Measurements from ENCODE around the gene CACNA1B. TPM values are rescaled to one million over a fixed set of nuclear protein-coding genes. Genes with fewer than 3 reads are reported as not detected.

The CACNA1B gene
- total RNA-seq, 1 donor from 2014 or later: not detected

- Histone ChIP-seq H3K36me3 (ENCODE audit: control insufficient read depth, insufficient read depth, low read length) (no peaks in the 10 kb centered on the region), H3K27me3 (ENCODE audit: control insufficient read depth, insufficient read depth, low read length) (no peaks in the 10 kb centered on the region), H3K4me3 (ENCODE audit: low read depth, low read length) (no peak overlapping the region)
- DNase-seq (ENCODE audit: low read depth) (no peak), FAIRE-seq (no peak)
- no peak for TF ChIP-seq CTCF (IDR thresholded peaks at IDR 0.05; ENCODE audit: insufficient read depth, low read length, severe bottlenecking)
These were observed 92.5 kb downstream of the CACNA1B start for GRCh38 chr9:137970098-137970497.

GRCh38 chr9:137970686-137971476 is 93.3 kb downstream of the CACNA1B start:
- Histone ChIP-seq H3K27me3 (ENCODE audit: control insufficient read depth, insufficient read depth, low read length) (no peaks in the 10 kb centered on the region), H3K36me3 (ENCODE audit: control insufficient read depth, insufficient read depth, low read length) (no peaks in the 10 kb centered on the region), H3K4me3 (ENCODE audit: low read depth, low read length) (no peak overlapping the region)
- FAIRE-seq: peak; percentile 55
- no peak for TF ChIP-seq CTCF (IDR thresholded peaks at IDR 0.05; ENCODE audit: insufficient read depth, low read length, severe bottlenecking)
- no peak for DNase-seq (ENCODE audit: low read depth)

- Histone ChIP-seq H3K4me3 (ENCODE audit: low read depth, low read length) (no peak overlapping the region), H3K27me3 (ENCODE audit: control insufficient read depth, insufficient read depth, low read length) (no peaks in the 10 kb centered on the region), H3K36me3 (ENCODE audit: control insufficient read depth, insufficient read depth, low read length) (no peaks in the 10 kb centered on the region)
- FAIRE-seq: peak; percentile 55
- no peak for TF ChIP-seq CTCF (IDR thresholded peaks at IDR 0.05; ENCODE audit: insufficient read depth, low read length, severe bottlenecking)
- no peak for DNase-seq (ENCODE audit: low read depth)
These were observed 94.0 kb downstream of the CACNA1B start for GRCh38 chr9:137971477-137972138.

GRCh38 chr9:137972355-137972987 is 94.9 kb downstream of the CACNA1B start:
- Histone ChIP-seq H3K36me3 (ENCODE audit: control insufficient read depth, insufficient read depth, low read length) (no peaks in the 10 kb centered on the region), H3K27me3 (ENCODE audit: control insufficient read depth, insufficient read depth, low read length) (no peaks in the 10 kb centered on the region), H3K4me3 (ENCODE audit: low read depth, low read length) (no peak overlapping the region)
- FAIRE-seq (no peak), DNase-seq (ENCODE audit: low read depth) (no peak)
- no peak for TF ChIP-seq CTCF (IDR thresholded peaks at IDR 0.05; ENCODE audit: insufficient read depth, low read length, severe bottlenecking)

GRCh38 chr9:137972988-137973470 is 95.4 kb downstream of the CACNA1B start:
- Histone ChIP-seq H3K36me3 (ENCODE audit: control insufficient read depth, insufficient read depth, low read length) (no peaks in the 10 kb centered on the region), H3K27me3 (ENCODE audit: control insufficient read depth, insufficient read depth, low read length) (no peaks in the 10 kb centered on the region), H3K4me3 (ENCODE audit: low read depth, low read length) (no peak overlapping the region)
- no peak for TF ChIP-seq CTCF (IDR thresholded peaks at IDR 0.05; ENCODE audit: insufficient read depth, low read length, severe bottlenecking)
- DNase-seq (ENCODE audit: low read depth): no peak
- no peak for FAIRE-seq

Data from bronchial epithelial cell (primary cell).